Mesenchymal stem cell (in vitro differentiated cells and primary cell): ENCODE data around the gene CRIP2.

Source experiments
- DNase-seq: peaks from one replicate; pipeline ENCODE4 v3.0.0-alpha.2; 2013
- H2AFZ ChIP-seq: one replicate; pipeline ENCODE4 v1.6.1; 2013; ENCODE audit warnings: low read depth, mild to moderate bottlenecking, control low read depth, inconsistent platforms, low read length, moderate library complexity
- H2AK5ac ChIP-seq: 2 replicates; pipeline ENCODE4 v1.6.1; 2013; ENCODE audit warnings: low read length, moderate library complexity, mild to moderate bottlenecking, inconsistent platforms; ENCODE audit not compliant: severe bottlenecking
- H2BK120ac ChIP-seq: one replicate; pipeline ENCODE4 v1.6.1; 2013; ENCODE audit warnings: low read depth, mild to moderate bottlenecking, inconsistent platforms, low read length, moderate library complexity
- H2BK12ac ChIP-seq, 2 experiments: one replicate each; pipeline ENCODE4 v1.6.1; 2013; ENCODE audit warnings: inconsistent platforms in 2 of 2, low read length in 2 of 2, mild to moderate bottlenecking in 2 of 2, moderate library complexity in 2 of 2, control low read depth in 1 of 2
- H2BK15ac ChIP-seq: one replicate; pipeline ENCODE4 v1.6.1; 2013; ENCODE audit warnings: mild to moderate bottlenecking, low read depth, inconsistent platforms; ENCODE audit not compliant: poor library complexity, severe bottlenecking
- H2BK5ac ChIP-seq: 2 replicates; pipeline ENCODE4 v1.6.1; 2013; ENCODE audit warnings: low read depth, mild to moderate bottlenecking, low read length, control low read depth, inconsistent platforms; ENCODE audit not compliant: poor library complexity, severe bottlenecking
- H3K14ac ChIP-seq, 2 experiments: one replicate each; pipeline ENCODE4 v1.6.1; 2013; ENCODE audit warnings: inconsistent platforms in 2 of 2, low read length in 2 of 2, control low read depth in 1 of 2, mild to moderate bottlenecking in 1 of 2, moderate library complexity in 1 of 2
- H3K18ac ChIP-seq, 2 experiments: one replicate each; pipeline ENCODE4 v1.6.1; 2013; ENCODE audit warnings: inconsistent platforms in 2 of 2, low read length in 2 of 2, control low read depth in 1 of 2, low read depth in 1 of 2, mild to moderate bottlenecking in 1 of 2
- H3K23ac ChIP-seq, 2 experiments: one replicate each; pipeline ENCODE4 v1.6.1; 2013; ENCODE audit warnings: inconsistent platforms in 2 of 2, low read length in 2 of 2, mild to moderate bottlenecking in 2 of 2, moderate library complexity in 2 of 2, control low read depth in 1 of 2
- H3K27ac ChIP-seq: 2 replicates; pipeline ENCODE4 v1.5.1; 2013; ENCODE audit warnings: mild to moderate bottlenecking, moderate library complexity, low read length, control low read depth, inconsistent platforms; ENCODE audit not compliant: poor library complexity, severe bottlenecking
- H3K27me3 ChIP-seq, 2 experiments: 2 replicates each; pipeline versions ENCODE4 v1.6.1 to v1.7.0; 2013; ENCODE audit warnings: low read length in 2 of 2, mild to moderate bottlenecking in 2 of 2, moderate library complexity in 2 of 2, control low read depth in 1 of 2, inconsistent platforms in 1 of 2; ENCODE audit not compliant: control insufficient read depth in 1 of 2, insufficient read depth in 1 of 2
- H3K36me3 ChIP-seq, 2 experiments: 2 replicates each; pipeline versions ENCODE4 v1.6.1 to v1.7.0; 2013; ENCODE audit warnings: low read length in 2 of 2, control low read depth in 1 of 2, inconsistent platforms in 1 of 2, low read depth in 1 of 2, mild to moderate bottlenecking in 1 of 2; ENCODE audit not compliant: insufficient read depth in 2 of 2, control insufficient read depth in 1 of 2
- H3K4ac ChIP-seq, 2 experiments: one replicate each; pipeline ENCODE4 v1.6.1; 2013; ENCODE audit warnings: inconsistent platforms in 2 of 2, low read length in 2 of 2, mild to moderate bottlenecking in 2 of 2, moderate library complexity in 2 of 2, control low read depth in 1 of 2, low read depth in 1 of 2
- H3K4me1 ChIP-seq: 2 replicates; pipeline ENCODE4 v1.6.1; 2013; ENCODE audit warnings: low read depth, low read length, control low read depth; ENCODE audit not compliant: control insufficient read depth, insufficient read depth
- H3K4me2 ChIP-seq: 2 replicates; pipeline ENCODE4 v1.6.1; 2013; ENCODE audit warnings: low read length, mild to moderate bottlenecking, inconsistent platforms; ENCODE audit not compliant: poor library complexity, severe bottlenecking
- H3K4me3 ChIP-seq, 2 experiments: 2 replicates each; pipeline versions ENCODE4 v1.5.1 to v1.7.0; 2013; ENCODE audit warnings: low read length in 2 of 2, mild to moderate bottlenecking in 2 of 2, control low read depth in 1 of 2, low read depth in 1 of 2; ENCODE audit not compliant: insufficient read depth in 1 of 2
- H3K79me1 ChIP-seq: replicated peaks from 2 replicates; pipeline ENCODE4 v1.6.1; 2013; ENCODE audit warnings: mild to moderate bottlenecking, control low read depth, low read length, inconsistent platforms; ENCODE audit not compliant: poor library complexity, severe bottlenecking
- H3K9ac ChIP-seq: 2 replicates; pipeline ENCODE4 v1.7.0; 2013; ENCODE audit warnings: mild to moderate bottlenecking, low read length, moderate library complexity
- H3K9me3 ChIP-seq: 2 replicates; pipeline ENCODE4 v1.7.0; 2013; ENCODE audit warnings: mild to moderate bottlenecking, low read length; ENCODE audit not compliant: control insufficient read depth
- H4K8ac ChIP-seq: one replicate; pipeline ENCODE4 v1.6.1; 2013; ENCODE audit warnings: inconsistent platforms, mild to moderate bottlenecking, low read length, moderate library complexity
- H4K91ac ChIP-seq: one replicate; pipeline ENCODE4 v1.6.1; 2013; ENCODE audit warnings: mild to moderate bottlenecking, low read length, inconsistent platforms
- WGBS: methylation state at CpG from one replicate; pipeline ENCODE4 v1.1.7; 2013; ENCODE audit warnings: mixed read lengths; 5-methylcytosine and 5-hydroxymethylcytosine counted together

The CRIP2 gene

DNA sequence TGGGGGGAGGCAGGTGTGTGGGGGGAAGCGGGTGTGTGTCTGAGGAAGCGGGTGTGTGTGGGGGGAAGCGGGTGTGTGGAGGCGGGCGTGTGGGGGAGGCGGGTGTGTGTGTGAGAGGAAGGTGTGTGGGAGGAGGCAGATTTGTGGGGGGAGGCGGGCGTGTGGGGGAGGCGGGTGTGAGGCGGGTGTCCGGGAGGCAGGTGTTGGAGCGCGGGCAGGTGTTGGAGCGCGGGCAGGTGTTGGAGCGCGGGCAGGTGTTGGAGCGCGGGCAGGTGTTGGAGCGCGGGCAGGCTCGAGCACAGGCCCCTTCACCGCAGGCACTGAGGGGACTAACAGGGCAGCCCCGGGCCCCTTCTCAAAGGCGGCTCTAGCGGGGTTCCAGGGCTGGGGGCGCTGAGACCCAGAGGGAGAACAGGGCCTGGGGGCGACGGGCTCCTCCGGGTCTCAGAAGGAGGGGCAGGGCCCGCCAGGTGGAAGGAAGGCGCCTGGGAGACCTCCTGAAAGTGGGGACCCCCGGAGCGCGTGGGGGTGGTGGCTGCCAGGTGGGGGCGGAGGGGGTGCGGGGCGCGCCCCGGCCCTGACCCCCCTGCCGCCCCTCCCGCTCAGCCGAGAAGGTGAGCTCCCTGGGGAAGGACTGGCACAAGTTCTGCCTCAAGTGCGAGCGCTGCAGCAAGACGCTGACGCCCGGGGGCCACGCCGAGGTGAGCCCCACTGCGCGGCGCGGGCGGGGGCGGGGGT, 3.2 kb downstream of the CRIP2 start:
- Histone ChIP-seq H3K27ac (no peak overlapping the region), H4K8ac (no peak overlapping the region), H3K4me2 (no peak overlapping the region), H3K9ac (no peak overlapping the region), H2BK15ac (no peak overlapping the region), H3K14ac (no peak overlapping the region), H4K91ac (peak overlapping the region; percentile 60), H3K36me3 (peaks cover 0 to 2% of the 10 kb centered on the region in 2 experiments), H3K79me1 (no peaks in the 10 kb centered on the region), H3K23ac (peak overlapping the region in 1 of 2 experiments; percentile 49), H3K4ac (no peak overlapping the region), H2BK120ac (no peak overlapping the region), H3K9me3 (no peaks in the 10 kb centered on the region), H3K4me1 (peaks cover 83% of the 10 kb centered on the region), H2BK5ac (no peak overlapping the region), H2AK5ac (no peak overlapping the region), H3K4me3 (no peak overlapping the region), H2BK12ac (no peak overlapping the region), H3K18ac (no peak overlapping the region), H2AFZ (no peak overlapping the region), H3K27me3 (peaks cover 15 to 24% of the 10 kb centered on the region in 2 experiments)
- DNase-seq = no peak
- whole genome bisulfite sequencing = 34% methylated on average over 27 of the region's 56 CpGs

DNA sequence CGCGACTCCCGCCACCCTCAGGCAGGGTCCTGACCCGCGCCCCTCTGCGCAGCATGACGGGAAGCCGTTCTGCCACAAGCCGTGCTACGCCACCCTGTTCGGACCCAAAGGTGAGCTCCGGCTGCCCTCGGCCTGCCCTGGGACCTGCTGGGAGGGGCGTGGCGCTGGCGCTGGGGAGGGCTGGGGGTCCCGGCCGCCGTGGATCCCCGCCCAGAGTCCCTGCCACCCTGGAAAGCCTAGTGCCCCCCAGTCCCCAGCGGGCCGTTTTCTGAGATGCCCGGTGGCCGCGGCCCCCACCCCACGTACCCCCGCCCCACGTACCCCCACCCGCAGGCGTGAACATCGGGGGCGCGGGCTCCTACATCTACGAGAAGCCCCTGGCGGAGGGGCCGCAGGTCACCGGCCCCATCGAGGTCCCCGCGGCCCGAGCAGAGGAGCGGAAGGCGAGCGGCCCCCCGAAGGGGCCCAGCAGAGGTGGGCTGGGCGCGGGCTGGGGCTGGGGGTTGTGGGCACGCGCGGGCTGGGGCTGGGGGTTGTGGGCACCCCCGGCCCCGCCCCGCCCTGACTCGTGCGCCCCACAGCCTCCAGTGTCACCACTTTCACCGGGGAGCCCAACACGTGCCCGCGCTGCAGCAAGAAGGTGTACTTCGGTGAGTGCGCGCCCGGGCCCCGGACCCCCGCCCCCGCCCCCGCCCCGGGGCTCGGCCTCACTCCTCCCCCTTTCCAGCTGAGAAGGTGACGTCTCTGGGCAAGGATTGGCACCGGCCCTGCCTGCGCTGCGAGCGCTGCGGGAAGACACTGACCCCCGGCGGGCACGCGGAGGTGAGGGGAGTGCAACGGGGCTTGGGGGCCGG, 4.0 kb downstream of the CRIP2 start:
- Histone ChIP-seq H4K91ac (peak overlapping the region; percentile 60), H3K79me1 (no peaks in the 10 kb centered on the region), H3K4me3 (no peak overlapping the region), H2BK15ac (no peak overlapping the region), H2AFZ (no peak overlapping the region), H2BK12ac (no peak overlapping the region), H3K14ac (no peak overlapping the region), H2BK5ac (no peak overlapping the region), H3K27ac (no peak overlapping the region), H3K27me3 (peaks cover 11 to 24% of the 10 kb centered on the region in 2 experiments), H4K8ac (no peak overlapping the region), H3K4me1 (peaks cover 81% of the 10 kb centered on the region), H3K36me3 (peaks cover 0 to 2% of the 10 kb centered on the region in 2 experiments), H3K23ac (peak overlapping the region in 1 of 2 experiments; percentile 49), H3K9me3 (no peaks in the 10 kb centered on the region), H2BK120ac (no peak overlapping the region), H2AK5ac (no peak overlapping the region), H3K9ac (no peak overlapping the region), H3K4me2 (no peak overlapping the region), H3K4ac (no peak overlapping the region), H3K18ac (no peak overlapping the region)
- WGBS = 43% methylated on average over 52 of the region's 81 CpGs
- no peak for DNase-seq

DNA sequence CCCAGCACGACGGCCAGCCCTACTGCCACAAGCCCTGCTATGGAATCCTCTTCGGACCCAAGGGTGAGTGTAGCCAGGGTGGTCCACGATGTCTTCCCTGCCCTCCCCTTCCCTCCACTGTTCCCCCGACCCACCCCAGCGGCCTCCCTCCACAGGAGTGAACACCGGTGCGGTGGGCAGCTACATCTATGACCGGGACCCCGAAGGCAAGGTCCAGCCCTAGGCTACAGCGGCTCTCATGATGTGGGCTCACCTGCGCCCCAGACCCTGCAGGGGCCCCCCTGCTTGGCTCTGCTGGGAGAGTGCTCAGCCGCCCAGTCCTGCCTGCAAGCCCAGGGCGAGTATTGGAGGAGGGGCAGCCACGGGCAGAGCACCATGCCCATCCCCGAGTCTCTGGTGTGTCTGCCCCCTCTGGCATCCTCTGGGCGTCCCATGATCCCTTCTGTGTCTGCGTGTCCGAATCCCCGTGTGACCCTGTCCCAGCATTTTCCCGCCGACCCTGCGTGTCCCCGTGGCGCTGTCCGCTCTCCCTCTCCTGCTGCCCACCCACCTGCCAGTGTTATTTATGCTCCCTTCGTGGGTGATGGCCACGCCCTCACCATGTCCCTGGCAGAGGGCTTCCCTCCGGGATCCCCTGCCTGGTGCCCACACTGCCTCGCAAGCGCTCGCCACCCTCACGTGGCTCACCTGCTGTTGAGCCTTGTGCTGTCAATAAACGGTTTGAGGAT, 5.0 kb downstream of the CRIP2 start:
- no peak overlapping the region for H3K14ac ChIP-seq
- H3K4ac ChIP-seq = no peak overlapping the region
- 62% methylated on average over 34 of the region's 34 CpGs for WGBS
- no peaks in the 10 kb centered on the region for H3K9me3 ChIP-seq
- H3K4me2 ChIP-seq = no peak overlapping the region
- H3K9ac ChIP-seq = no peak overlapping the region
- no peak overlapping the region for H3K4me3 ChIP-seq
- peak overlapping the region; percentile 60 for H4K91ac ChIP-seq
- H2BK12ac ChIP-seq = no peak overlapping the region
- H2BK5ac ChIP-seq = no peak overlapping the region
- H2AFZ ChIP-seq = no peak overlapping the region
- H3K79me1 ChIP-seq = no peaks in the 10 kb centered on the region
- peak overlapping the region; percentile 2 for H2BK15ac ChIP-seq
- H3K36me3 ChIP-seq = peaks cover 0 to 2% of the 10 kb centered on the region in 2 experiments
- H2AK5ac ChIP-seq = no peak overlapping the region
- peaks cover 77% of the 10 kb centered on the region for H3K4me1 ChIP-seq
- no peak overlapping the region for H3K27ac ChIP-seq
- no peak overlapping the region for H2BK120ac ChIP-seq
- H4K8ac ChIP-seq = peak overlapping the region; percentile 67
- peaks cover 10 to 24% of the 10 kb centered on the region in 2 experiments for H3K27me3 ChIP-seq
- no peak overlapping the region for H3K18ac ChIP-seq
- peak overlapping the region in 1 of 2 experiments; percentile 81 for H3K23ac ChIP-seq
- DNase-seq = no peak
